SIG-M5 (cell line): ENCODE measurements around the gene OSBPL6.
A peak's percentile ranks its signal among the peaks of the same experiment; 100 is the strongest.
"Not testable (repeated sequence)": the region's sequence is repeated elsewhere in the genome, so short reads cannot be mapped to it uniquely, and the experiment has no call there.

Source experiments
- DNase-seq: peaks from one replicate; lab custom pipeline; 2025; lab: John Stamatoyannopoulos, UW

The OSBPL6 gene

DNA sequence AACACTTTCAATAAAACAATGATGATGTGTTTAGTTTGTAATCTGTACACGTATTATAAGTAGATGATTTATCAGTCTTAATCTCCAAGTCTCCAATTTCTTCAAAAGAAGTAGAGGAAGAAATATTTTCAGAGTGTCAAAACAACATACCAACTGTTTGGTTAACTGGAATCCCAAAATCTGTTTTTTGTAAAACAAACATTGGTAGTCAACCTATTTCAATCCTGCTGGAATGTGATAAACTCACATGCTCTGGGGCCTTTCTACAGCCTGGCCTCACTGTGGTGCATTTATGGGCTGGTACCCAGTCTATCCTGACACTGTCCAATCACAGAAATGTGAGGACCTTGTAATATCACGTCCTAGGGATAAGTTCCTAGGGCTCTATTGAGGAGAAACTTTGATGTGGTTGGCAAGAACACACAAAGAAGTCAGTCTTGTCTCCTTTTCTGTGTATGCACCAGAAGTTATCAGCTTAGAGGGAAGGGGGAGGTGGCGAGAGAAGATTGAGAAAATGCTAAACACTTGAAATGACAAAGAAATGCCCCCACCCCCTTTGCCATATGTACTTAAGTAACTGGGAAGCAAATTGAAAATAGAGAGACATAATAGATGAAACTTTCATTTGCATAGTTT, 209.5 kb downstream of the OSBPL6 start:
- no peak for DNase-seq

- DNase-seq: no peak
These were observed 210.1 kb downstream of the OSBPL6 start for GRCh38 chr2:178404368-178404767.

GRCh38 chr2:178409261-178409660, 214.9 kb downstream of the OSBPL6 start:
- no peak for DNase-seq

DNA sequence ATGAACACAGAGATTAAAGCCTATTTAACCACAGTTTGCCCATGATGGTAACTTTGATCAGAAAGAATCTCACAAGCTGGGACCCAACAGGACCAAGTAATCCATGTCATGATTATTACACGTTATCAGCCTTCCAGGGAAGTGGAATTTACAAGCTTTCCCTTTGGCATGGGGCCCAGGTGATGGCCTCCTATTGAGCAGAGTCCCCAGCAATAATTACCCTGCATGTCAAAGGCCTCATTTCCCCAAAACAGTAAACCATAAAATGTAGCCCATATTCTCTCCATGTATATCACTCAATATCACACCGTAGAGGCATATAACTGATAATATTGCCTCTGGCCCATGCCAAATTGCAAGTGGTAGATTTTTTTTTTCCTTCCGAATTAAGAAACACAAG, 217.7 kb downstream of the OSBPL6 start:
- DNase-seq: no peak

- not testable (repeated sequence) for DNase-seq
These were observed 218.1 kb downstream of the OSBPL6 start for GRCh38 chr2:178412453-178412852.

GRCh38 chr2:178413472-178414265, 219.4 kb downstream of the OSBPL6 start:
- no peak for DNase-seq

DNA sequence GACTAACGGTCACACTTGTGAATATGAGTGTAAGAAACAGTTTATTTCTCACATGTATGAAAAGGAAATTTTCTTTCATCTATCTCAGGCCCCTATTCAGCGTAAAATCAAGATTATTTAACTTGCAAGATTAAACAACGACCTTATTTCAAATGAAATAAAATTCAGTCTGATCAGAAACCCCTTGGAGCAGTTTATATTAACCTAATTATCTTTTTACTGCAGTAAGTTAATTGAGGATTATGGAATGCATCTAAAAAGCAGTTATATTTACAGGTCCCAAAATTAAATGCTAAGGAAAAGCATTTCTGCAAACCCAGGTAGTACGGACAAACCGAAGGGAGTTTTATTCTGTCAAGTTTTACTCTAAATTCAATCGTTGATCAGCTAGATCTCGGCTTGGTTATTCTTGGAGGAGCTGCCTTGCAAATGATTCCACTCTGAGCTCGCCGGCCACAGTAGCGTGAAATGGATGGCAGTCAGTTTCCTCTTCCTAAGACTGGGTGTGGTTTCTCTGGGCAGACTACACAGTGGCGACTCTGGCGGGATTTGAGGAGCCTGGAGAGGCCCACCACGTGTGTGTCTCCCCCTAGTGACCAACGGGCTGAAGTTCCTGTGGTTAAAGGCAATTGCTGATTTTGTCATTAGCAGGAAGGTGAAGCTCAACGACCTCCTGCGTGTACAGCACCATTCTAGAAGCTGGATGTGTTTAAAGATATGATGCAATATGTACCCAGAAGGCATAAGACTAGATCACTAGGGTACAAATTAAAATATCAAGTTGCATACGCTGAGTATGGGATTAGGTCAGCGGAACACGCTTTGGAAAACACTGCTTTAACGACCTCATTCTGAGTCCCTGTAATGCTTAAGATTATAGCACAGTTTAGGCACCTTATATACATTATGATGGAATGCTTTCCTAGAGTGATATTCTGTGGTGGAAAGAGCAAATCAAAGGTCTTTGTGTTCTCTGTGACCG, 220.2 kb downstream of the OSBPL6 start:
- DNase-seq: peak; percentile 96

DNA sequence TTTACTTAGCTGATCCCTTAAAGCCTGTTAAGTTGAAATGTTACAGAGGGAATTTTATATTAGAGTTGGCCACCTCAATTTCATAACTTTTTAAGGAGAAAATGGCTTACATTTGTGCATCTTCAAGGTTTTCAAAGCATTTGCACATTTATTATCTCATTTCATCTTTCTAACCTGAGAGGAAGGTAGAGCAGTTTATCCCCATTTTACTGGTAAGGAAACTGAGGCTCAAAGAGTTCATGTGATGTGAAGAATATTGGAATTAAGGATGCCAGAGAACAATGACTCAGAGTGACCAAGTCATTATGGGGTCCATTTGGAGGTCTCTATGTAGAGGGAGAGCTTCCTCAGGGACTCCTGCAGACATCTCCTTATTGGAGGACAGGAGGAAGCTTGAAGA, 221.7 kb downstream of the OSBPL6 start:
- no peak for DNase-seq

- DNase-seq: no peak
These were observed 223.6 kb downstream of the OSBPL6 start for GRCh38 chr2:178417916-178418315.

GRCh38 chr2:178418426-178418825, 224.1 kb downstream of the OSBPL6 start:
- no peak for DNase-seq

- no peak for DNase-seq
These were observed 224.8 kb downstream of the OSBPL6 start for GRCh38 chr2:178419123-178419522.

DNA sequence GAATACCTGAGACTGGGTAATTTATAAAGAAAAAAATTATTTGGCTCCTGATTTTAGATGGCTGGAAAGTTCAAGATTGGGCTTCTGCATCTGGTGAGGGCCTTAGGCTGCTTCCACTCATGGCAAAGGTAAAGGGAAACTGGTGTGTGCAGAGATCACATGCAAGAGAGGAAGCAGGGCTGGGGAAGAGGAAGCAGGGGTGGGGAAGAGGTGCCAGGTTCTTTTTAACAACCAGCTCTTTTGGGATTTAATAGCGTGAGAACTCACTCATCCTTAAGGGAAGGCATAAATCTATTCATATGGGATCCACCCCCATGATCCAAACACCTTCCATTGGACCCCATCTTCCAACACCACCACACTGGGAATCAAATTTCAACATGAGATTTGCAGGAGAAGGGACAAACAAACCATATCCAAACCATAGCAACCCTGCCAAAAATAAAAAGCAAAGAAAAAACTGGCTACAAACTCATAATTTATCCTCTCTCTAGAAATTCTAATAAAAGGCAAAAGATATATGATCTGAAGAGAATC, 226.2 kb downstream of the OSBPL6 start:
- no peak for DNase-seq

- DNase-seq: no peak
These were observed 227.8 kb downstream of the OSBPL6 start for GRCh38 chr2:178422097-178422496.

- DNase-seq: not testable (repeated sequence)
These were observed 229.4 kb downstream of the OSBPL6 start for GRCh38 chr2:178423746-178424145.

- no peak for DNase-seq
These were observed 231.0 kb downstream of the OSBPL6 start for GRCh38 chr2:178425255-178425827.

GRCh38 chr2:178426388-178426787, 232.1 kb downstream of the OSBPL6 start:
- no peak for DNase-seq

DNA sequence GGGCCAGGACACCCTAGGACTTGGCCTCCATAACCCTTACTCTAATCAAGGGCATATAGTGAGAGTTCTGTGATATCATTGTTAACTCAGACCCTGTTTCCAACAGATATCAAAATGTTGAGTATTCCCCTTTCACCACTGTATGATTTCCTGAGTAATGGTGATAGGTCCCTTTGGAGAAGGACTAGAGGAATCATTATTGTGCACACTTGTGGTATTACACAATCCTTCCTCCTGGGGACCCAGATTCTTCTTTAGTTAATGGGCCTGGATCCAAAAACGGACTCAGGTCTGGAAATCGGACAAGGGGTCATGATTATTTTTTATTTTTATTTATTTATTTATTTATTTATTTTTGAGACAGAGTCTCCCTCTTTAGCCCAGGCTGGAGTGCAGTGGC, 233.1 kb downstream of the OSBPL6 start:
- DNase-seq: no peak

DNA sequence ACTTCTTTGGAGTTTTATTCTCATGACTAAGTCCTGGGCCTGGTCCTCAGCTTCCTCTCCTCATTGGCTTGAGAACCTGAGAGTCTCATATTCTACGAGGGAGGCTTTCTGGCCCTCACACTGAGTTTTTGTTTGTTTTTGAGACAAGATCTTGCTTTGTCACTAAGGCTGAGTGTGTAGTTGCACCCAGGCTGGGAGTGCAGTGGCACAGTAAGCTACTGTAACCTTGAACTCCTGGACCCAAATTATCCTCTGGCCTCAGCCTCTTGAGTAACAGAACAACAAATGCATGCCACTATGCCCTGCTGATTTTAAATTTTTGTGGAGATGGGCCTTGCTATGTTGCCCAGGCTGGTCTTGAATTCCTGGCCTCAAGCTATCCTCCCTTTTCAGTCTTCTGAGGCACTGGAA, 234.1 kb downstream of the OSBPL6 start:
- DNase-seq: no peak

GRCh38 chr2:178429336-178429735, 235.0 kb downstream of the OSBPL6 start:
- no peak for DNase-seq

- DNase-seq: no peak
These were observed 242.3 kb downstream of the OSBPL6 start for GRCh38 chr2:178436662-178437061.

GRCh38 chr2:178441426-178441825, 247.1 kb downstream of the OSBPL6 start:
- no peak for DNase-seq
